Left renal cortex interstitium (tissue), 4 donors: ENCODE results near the gene KMT2C. TPM values are rescaled to one million over a fixed set of nuclear protein-coding genes. Genes with fewer than 3 reads are reported as not detected.
"Not testable (repeated sequence)": the region's sequence is repeated elsewhere in the genome, so short reads cannot be mapped to it uniquely, and the experiment has no call there.

Source experiments
- DNase-seq, 4 donors: peaks; one replicate each; pipeline ENCODE4 v3.0.0-alpha.2; 2013; ENCODE audit warnings: low read depth in 4 of 4, low spot score in 2 of 4, missing footprints in 1 of 4
- polyA plus RNA-seq, 4 donors: library from polyadenylated mRNA; unstranded; fragments of 120-200 nt; gene quantifications; one replicate each; pipeline ENCODE4 v1.2.1, GENCODE V29; 2013; ENCODE audit not compliant: insufficient read length in 4 of 4

KMT2C gene
- 10 to 100 TPM; 27.7 to 46.5 (median 39.0) TPM for polyA plus RNA-seq

DNA sequence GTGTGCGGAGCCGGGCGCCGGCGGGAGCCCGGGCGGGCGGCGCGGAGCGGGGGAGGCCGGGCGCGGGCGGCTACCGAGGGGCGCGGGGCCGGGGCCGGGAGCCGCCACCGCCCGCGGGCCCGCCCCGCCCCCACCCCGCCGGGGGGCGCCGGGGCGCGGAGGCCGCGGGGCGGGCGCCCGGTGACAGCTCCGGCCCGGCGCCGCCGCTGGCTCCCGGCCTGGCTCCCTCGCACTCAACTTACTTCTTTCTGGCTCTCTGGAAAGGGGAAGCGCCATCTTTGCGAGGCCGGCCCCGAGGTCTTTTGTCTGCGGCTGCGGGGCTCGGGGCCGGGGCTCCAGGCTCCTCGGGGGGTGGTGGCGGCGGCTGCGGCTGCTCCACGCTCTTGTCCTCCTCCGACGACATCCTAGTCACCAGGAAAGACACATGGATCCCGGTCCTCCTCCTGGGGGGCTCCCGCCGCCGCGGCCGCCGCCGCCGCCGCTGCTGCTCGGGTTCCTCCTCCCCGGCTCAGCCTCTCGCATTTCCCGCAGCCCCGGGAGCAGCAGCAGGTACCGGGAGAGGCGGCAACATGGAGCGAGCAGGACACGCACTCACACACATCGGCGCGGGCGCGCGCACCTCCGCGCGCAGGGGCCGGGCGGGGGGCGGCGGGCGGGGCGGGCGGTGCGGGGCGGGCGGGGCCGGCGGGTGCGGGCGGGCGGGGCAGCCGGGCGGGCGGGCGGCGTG, at the start of gene KMT2C:
TSS of gene KMT2C (minus strand) at position 620 of the 727 bp plus-strand sequence. CDS start at position 403, 217 bp downstream.
- peak in 1 of 4 donors; percentile 23 for DNase-seq

DNA sequence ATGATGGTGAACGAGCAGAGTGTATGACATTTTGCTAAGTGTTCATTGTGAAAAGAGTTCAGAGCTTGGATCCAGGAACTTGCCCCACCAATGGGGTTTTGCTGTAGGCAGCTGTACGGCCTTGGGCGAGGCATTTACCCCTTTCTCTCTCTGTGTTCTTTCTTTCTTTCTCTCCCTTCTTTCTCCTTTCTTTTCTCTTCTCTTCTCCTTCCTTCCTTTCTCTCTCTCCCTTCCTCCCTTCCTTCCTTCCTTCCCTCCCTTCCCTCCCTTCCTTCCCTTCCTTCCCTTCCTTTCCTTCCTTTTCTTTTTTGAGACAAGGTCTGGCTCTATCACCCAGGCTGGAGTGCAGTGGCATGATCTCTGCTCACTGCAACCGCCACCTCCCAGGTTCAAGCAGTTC, 45.3 kb upstream of the KMT2C start:
- no peak for DNase-seq

DNA sequence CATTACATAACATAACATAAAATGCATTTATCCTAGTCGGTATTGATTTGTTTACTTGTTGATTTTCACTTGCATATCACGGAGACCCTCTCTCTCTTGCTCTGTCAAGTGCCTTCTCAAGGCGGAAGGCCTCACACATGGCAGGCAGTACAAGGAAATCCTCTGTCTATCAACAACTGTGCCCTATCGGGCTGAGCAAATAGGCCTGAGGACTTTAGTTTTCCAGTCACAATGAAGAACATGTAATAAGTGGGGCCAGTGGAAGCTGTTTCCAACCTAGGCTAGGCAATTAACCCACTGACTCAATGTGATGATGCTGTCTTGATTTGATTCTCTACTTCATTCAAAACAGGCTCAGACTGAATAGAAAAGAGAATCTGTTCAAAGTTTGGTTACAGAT, 44.9 kb upstream of the KMT2C start:
- DNase-seq = no peak

DNA sequence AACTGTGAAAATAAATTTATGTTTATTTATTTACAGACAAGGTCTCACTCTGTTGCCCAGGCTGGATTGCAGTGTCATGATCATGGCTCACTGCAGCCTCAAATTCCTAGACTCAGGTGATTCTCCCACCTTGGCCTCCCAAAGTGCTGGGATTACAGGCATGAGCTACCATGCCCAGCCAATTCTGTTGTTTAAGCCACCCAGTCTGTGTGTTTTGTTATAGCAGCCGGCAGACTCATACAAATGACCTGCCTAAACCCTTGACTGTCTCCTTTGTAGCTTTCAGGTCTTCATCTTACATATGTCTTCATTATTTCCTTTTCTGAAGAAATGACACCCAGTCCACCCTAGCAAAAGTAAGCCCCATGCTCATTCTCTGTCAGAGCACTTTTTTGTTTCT, 43.8 kb upstream of the KMT2C start:
- DNase-seq = no peak

DNA sequence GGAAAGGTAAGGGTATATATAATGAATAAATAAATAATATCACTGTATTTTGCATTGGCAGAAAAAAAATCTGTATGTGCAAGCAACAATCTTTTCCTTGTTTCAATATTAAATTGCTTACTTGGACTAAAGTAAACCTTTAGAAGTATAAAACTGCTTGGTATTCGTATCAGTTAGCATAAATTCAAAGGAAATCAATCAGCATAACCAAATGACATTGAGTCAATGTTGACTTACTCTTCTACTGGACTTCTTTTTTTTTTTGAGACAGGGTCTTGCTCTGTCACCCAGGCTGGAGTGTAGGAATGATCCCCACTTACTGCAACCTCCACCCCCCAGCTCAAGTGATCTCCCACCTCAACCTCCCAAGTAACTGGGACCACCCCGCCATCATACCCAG, 42.3 kb upstream of the KMT2C start:
- DNase-seq = no peak

DNA sequence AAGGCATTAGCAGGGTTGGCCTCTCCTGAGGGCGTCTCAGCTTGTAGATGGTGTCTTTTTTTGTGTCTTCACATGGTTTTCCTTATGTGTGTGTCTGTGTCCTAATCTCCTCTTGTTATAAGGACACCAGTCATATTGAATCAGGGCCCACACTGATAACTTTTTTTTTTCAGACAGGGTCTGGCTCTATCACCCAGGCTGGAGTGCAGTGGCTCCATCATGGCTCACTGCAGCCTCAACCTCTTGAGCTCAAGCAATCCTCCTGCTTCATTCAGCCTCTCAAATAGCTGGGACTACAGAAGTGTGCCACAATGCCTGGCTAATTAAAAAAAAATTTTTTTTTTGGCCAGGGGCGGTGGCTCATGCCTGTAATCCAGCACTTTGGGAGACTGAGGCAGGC, 41.3 kb upstream of the KMT2C start:
- DNase-seq = no peak

DNA sequence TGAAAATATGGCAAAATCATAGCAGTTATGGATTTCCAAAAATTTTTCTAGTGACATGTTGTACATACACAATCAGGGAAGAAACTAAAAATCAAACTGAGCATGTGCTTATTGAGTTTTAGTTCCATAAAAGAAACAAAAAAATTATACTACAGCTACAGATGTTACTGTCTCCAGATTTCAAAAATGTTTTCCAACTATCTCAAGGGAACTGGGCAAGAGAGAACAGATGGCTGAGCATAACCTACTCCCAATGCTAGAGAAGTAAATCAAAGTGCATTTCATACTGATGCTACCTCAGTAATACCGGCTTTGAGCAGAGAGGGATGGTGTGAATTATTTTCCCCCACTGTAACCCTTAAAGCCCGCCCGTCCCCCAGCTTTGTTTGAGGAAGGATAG, 40.7 kb upstream of the KMT2C start:
- no peak for DNase-seq

DNA sequence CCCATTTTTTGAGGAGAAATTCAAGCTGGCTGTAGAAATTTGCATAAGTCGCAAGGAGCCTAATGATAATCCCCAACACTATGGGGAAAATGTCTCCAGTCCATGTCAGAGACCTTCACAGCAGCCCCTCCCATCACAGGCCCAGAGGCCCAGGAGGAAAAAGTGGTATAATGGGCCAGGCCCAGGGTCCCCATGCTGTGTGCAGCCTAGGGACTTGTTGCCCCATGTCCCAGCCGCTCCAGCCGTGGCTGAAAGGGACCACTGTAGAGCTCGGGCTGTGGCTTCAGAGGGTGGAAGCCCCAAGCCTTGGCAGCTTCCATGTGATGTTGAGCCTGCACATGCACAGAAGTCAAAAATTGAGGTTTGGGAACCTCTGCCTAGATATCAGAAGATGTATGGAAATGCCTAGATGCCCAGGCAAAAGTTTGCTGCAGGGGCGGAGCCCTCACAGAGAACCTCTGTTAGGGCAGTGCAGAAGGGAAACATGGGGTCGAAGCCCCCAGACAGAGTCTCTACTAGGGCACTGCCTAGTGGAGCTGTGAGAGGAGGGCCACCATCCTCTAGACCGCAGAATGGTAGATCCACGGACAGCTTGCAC, 35.3 kb upstream of the KMT2C start:
- not testable (repeated sequence) for DNase-seq

DNA sequence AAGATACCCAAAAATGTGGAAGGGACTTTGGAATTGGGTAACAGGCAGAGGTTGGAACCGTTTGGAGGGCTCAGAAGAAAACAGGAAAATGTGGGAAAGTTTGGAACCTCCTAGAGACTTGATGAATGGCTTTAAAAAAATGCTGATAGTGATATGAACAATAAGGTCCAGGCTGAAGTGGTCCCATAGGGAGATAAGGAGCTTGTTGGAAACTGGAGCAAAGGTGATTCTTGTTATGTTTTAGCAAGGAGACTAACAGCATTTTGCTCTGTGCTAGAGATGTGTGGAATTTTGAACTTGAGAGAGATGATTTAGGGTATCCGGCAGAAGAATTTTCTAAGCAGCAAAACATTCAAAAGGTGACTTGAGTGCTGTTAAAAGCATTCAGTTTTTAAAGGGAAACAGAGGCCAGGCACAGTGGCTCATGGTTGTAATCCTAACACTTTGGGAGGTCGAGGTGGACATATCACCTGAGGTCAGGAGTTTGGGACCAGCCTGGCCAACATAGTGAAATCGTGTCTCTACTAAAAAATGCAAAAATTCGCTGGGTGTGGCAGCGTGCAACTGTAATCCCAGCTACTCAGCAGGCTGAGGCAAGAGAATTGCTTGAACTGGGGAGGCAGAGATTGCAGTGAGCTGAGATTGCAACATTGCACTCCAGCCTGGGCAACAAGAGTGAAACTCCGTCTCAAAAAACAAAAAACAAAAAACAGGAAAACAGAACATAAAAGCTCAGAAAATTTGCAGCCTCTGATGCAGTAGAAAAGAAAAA, 34.6 kb upstream of the KMT2C start:
- DNase-seq = not testable (repeated sequence)

DNA sequence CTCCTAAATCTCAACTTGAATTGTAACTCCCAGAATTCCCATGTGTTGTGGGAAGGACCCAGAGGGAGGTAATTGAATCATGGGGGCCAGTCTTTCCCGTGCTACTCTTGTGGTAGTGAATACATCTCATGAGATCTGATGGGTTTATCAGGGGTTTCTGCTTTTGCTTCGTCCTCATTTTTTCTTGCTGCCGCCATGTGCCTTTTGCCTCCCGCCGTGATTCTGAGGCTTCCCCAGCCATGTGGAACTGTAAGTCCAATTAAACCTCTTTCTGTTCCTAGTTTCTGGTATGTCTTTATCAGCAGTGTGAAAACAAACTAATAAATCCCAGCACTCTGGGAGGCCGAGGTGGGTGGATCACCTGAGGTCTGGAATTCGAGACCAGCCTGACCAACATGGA, 33.8 kb upstream of the KMT2C start:
- not testable (repeated sequence) for DNase-seq

DNA sequence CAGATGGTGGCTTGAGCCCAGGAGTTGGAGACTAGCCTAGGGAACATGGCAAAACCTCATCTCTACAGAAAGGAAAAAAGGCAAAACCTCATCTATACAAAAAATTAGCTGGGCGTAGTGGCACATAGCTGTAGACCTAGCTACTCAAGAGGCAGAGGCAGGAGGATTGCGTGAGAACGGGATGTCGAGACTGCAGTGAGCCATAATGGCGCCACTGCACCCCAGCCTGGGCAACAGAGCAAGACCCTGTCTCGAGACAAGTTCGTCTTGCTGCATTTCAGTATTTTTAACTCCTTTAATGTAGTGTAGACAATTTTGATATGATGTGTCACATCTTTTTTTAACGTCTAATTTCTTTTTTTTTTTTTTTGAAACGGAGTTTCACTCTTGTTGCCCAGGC, 31.4 kb upstream of the KMT2C start:
- no peak for DNase-seq

DNA sequence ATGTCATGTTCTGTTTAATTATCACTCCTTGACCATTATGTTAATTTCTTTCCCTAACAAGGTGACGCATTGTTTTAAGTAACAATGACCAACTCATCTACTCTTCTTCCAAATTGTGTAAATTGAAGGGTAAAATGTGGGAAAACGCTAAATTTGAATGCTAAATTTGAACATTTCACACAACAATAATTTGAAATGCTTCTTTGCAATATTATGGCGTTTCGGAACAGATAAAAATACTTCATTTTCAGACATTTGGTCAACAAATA, 29.2 kb upstream of the KMT2C start:
- no peak for DNase-seq

DNA sequence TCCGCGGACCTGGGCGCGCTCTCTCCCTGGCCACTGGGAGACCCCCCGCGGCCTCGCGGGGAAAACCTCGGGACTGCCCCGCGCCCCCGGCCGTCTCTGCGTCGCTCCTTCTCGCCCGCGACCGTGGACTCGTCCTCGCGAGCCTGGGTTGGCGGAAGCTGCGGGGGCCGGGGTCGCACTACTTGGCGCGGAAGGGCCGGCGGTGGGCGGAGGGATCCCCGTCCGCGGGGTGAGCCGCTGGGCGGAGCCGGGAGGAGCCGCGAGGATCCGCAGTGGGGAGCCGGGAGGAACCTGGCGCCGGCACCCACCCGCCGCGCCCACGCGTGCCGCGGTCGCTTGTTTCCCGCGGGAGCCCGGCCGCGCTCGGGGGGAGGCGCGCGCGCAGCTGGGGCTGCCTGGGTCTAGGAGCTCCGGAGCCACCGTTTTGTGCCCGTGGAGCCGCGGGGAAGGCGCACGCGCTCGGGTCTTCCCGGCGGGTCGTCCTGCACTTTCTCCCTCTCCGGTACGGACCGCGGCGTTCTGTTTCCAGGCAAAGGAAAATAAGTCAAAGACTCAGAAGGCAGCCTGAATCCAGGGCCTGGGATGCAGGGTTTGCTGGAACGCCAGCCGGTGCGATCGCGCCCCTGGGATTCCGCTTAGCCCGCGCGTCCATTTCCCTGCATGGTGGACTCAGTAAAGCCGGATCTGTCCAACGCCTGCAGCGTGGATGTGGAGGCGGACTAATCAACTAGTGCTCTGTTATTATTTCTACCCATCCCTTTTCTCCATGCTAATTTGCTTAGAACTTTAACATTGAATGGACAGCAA, 28.7 kb upstream of the KMT2C start:
- peak in 3 of 4 donors; percentile 55 to 65 (median 59) for DNase-seq

DNA sequence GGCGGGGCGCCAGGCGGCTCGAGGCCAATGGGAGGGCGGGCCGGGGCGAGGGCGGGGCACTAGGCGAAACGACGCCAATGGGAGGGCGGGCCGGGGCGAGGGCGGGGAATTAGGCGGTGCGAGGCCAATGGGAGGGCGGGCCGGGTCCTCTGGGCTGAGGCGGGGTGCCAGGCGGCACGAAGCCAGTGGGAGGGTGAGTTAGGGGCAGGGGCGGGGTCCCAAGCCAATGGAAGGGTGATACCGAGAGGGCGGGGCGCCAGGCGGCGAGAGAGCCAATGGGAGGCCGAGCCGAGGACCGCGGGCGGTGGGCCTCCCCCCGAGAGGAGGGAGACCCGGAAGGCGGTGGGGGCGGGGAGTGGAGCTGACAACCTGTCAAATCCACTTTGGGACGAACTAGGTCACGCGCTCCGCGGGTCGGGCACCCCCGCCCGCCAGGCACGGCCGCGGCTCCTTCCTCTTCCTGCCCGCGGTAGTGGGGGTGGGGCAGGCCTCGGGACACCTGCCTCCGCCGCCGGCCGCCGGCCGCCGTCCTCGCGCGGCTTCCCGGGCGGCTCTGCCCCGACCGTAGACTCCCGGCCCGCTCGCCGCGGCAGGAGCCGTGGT, 28.0 kb upstream of the KMT2C start:
- peak; percentile 88 to 99 (median 97) for DNase-seq

DNA sequence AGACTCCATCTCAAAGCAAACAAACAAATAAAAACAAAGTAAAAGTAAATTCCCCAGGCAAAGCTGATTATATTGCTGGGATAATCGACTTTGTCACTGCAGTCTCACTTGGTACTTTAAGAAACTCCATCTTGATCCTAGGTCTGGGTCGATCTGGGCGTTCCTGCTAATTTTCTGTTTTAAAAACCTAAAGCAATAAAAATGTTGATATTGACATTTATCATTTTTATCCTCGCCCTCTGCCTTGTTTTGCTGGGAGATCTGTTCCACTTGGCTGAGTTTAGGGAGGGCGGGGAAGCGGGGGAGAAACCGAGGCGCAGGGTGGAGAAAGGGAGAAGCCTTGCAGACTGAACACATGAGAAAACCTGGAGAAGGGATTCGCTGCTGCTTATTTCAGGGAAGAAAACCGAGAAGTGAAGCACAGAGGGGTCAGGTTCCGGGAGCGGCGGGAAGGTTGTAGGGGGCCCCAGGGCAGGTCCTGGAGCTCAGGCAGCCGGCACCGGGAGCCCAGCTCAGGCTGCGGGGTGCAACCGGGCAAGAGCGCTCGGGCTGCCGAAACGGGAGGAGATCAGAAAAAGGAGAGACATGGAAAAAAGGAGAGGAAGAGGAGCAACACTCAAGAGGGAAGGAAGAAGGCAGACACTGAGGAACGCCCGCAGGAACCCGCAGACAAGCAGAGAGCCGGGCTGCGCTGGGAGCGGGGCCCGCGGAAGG, 27.3 kb upstream of the KMT2C start:
- DNase-seq = peak in 3 of 4 donors; percentile 61 to 72 (median 66)

DNA sequence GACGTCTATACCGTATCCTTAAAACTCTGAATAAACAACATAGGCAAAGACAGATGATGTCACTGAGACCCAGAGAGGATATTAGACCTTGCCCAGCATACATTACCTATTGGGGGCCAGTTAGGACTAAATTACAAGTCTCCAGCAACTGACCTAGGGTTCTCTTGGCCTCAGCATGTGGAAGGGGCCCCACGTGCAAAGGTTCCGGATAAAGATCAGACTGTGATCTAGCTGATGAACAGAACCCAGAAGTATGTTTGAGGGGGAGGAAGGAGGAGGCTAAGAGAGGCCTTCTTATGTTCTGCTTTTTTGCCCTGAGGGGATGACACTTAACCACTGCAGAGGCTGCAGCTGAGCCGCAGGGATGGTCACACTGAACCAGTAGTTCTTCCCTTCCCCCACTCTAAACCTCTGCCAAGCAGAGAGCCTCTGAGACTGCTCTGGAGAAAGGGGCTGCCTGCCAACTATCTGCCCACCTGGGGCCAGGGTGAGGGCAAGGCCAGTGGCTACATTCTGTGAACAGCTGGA, 24.0 kb upstream of the KMT2C start:
- no peak for DNase-seq

DNA sequence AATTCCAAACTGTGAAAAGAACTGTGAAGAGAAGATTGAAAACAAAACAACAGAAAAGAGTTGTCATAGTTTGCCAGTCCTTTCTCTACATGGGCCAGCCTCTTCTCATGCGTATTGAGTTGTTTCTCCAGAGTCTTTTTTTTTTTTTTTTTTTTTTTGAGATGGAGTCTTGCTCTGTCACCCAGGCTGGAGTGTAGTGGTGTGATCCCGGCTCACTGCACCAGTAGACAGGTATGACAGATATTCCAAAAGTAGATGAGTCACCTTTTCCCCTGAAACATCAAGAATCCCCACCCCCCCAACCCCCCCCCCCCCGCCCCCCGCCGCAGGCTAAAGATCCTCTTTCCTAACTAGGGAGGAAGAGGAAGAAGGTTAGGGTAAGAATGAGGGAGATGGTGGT, 15.6 kb upstream of the KMT2C start:
- no peak for DNase-seq

DNA sequence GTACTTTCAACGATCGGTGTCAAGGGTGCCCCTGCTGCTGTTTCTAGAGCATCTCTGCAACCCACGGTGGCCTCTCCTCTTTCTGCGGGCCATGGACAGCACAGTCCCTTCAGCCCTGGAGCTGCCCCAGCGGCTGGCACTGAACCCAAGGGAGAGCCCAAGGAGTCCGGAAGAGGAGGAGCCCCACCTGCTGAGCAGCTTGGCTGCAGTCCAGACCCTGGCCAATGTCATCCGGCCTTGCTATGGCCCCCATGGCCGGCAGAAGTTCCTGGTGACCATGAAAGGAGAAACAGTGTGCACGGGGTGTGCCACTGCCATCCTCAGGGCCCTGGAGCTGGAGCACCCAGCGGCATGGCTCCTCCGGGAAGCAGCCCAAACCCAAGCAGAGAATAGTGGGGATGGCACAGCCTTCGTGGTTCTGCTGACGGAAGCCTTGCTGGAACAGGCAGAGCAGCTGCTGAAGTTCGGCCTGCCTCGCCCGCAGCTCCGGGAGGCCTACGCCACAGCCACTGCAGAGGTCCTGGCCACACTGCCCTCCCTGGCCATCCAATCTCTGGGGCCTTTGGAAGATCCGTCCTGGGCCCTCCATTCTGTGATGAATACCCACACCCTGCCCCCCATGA, 9.7 kb upstream of the KMT2C start:
- not testable (repeated sequence) for DNase-seq

DNA sequence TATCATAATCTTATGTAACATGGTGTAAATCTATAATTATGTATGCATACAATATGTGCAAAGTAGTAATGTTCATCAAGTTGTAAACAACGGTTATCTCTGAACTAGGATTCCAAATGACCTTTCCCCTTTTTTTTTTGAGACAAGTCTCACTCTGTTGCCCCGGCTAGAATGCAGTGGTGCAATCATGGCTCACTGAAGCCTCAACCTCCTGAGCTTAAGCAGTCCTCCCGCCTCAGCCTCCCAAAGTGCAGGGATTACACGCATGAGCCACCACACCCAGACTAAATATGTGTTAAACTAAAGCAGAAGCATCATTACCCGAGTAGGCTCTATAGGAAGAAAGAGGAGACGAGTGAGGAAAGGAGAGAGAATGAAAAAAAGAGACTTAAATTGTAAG, 7.8 kb upstream of the KMT2C start:
- no peak for DNase-seq
